ENCODE data around the gene ZNF205. TPM values are rescaled to one million over a fixed set of nuclear protein-coding genes. Genes with fewer than 3 reads are reported as not detected.
A peak's percentile ranks its signal among the peaks of the same experiment; 100 is the strongest.
"Not testable (repeated sequence)": the region's sequence is repeated elsewhere in the genome, so short reads cannot be mapped to it uniquely, and the experiment has no call there.

Gene ZNF205
- total RNA-seq (14.1 TPM), polyA plus RNA-seq (ENCODE audit: insufficient read depth in 1 of 8, insufficient read length in 8 of 8, low replicate concordance in 1 of 8) (10 to 100 TPM; 12.0 to 15.4 (median 13.3) TPM)
- long read RNA-seq, donor 1, partial matches to known transcripts, result 0 of 3 reads
- long read RNA-seq, donor 1, other reads (novel, unspliced or antisense), result 0 of 3 reads
- long read RNA-seq, donor 2, result 0 reads
- long read RNA-seq, donor 3, partial matches to known transcripts, result 0 of 3 reads
- long read RNA-seq, donor 3, other reads (novel, unspliced or antisense), result 0 of 3 reads
- long read RNA-seq, donor 4, partial matches to known transcripts, result 0 of 2 reads
- long read RNA-seq, donor 4, other reads (novel, unspliced or antisense), result 0 of 2 reads
- long read RNA-seq, donor 5, partial matches to known transcripts, result 6 of 11 reads
- long read RNA-seq, donor 5, other reads (novel, unspliced or antisense), result 0 of 11 reads
- long read RNA-seq, donor 6, partial matches to known transcripts, result 5 of 10 reads
- long read RNA-seq, donor 6, other reads (novel, unspliced or antisense), result 0 of 10 reads
- long read RNA-seq, donor 7, partial matches to known transcripts, result 9 of 10 reads
- long read RNA-seq, donor 7, other reads (novel, unspliced or antisense), result 0 of 10 reads
- long read RNA-seq, donor 8, partial matches to known transcripts, result 0 of 1 reads
- long read RNA-seq, donor 8, other reads (novel, unspliced or antisense), result 0 of 1 reads
- long read RNA-seq, donor 9, partial matches to known transcripts, result 0 of 1 reads
- long read RNA-seq, donor 9, other reads (novel, unspliced or antisense), result 0 of 1 reads
- long read RNA-seq, donor 10, partial matches to known transcripts, result 0 of 3 reads
- long read RNA-seq, donor 10, other reads (novel, unspliced or antisense), result 0 of 3 reads
- long read RNA-seq, donor 11, partial matches to known transcripts, result 0 of 2 reads
- long read RNA-seq, donor 11, other reads (novel, unspliced or antisense), result 0 of 2 reads

DNA sequence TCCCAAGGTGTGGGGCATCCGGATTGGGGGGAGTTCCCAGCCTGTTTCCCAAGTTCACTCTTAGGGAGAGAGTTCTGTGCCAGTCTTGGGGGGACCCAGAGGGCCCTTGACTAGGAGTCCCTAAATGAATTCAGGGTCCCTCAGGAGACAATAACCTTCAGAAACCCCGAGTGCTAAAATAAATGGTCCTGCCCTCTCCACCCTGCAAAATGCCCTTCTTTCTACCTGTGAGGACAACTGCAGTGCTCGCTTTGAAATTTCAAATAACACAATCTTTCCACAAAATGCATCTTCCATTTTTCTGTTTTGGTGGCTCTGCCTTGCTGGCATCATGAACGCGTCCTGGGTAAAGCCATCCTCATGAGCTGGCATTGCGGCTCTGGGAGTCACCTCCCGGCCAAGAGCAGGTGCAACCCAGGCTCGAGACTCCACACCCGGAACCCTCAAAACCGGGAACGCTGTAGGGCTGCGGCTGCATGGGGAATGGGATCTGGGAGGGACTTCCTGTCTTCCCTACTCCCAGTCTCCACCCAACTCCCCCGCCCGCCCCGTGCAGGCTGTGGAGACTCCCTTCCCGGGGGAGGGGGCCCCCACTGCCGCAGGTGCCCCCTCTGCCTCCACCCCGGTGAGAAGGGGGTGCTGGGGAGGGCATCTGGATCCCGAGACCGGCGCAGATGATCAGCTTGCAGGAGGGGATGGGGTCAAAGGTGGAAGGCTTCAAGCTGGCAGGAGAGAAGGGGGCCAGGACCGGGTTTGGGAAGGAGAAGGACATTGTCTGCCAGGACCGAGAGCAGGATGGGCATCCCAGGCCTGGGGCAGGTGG lies at the start of gene ZNF205:
Gene ZNF205, plus strand, starts transcription at position 529 of the 823 bp plus-strand sequence. CDS start 845 bp downstream, outside the sequence.
- no peaks in the 10 kb centered on the region for H3K9me3 ChIP-seq (replicated peaks; ENCODE audit: control insufficient read depth, low read depth, low read length)
- peak; percentile 89 for DNase-seq
- no peaks in the 10 kb centered on the region for H3K27me3 ChIP-seq (ENCODE audit: control insufficient read depth, insufficient read depth, low read length)
- H3K27ac ChIP-seq (ENCODE audit: low read length), result peak within 1 kb of the TSS; percentile 82
- peaks cover 29% of the 10 kb centered on the region for H3K4me1 ChIP-seq (ENCODE audit: control insufficient read depth, insufficient read depth, low read length)
- H3K4me3 ChIP-seq (ENCODE audit: low read length), result peak within 1 kb of the TSS; percentile 71
- WGBS (ENCODE audit: insufficient coverage), result 12% methylated on average over 13 of the region's 23 CpGs
- H3K36me3 ChIP-seq (ENCODE audit: control insufficient read depth, insufficient read depth, low read length), result peaks cover 32% of the 10 kb centered on the region

- Histone ChIP-seq H3K27ac (ENCODE audit: low read length) (no peak overlapping the region), H3K9me3 (replicated peaks; ENCODE audit: control insufficient read depth, low read depth, low read length) (no peaks in the 10 kb centered on the region), H3K36me3 (ENCODE audit: control insufficient read depth, insufficient read depth, low read length) (no peaks in the 10 kb centered on the region), H3K4me3 (ENCODE audit: low read length) (no peak overlapping the region), H3K4me1 (ENCODE audit: control insufficient read depth, insufficient read depth, low read length) (peaks cover 44% of the 10 kb centered on the region), H3K27me3 (ENCODE audit: control insufficient read depth, insufficient read depth, low read length) (no peaks in the 10 kb centered on the region)
- no peak for DNase-seq
- 100% methylated on average over 2 of the region's 8 CpGs for WGBS (ENCODE audit: insufficient coverage)
Measured at GRCh38 chr16:3063625-3064386, 48.6 kb upstream of the ZNF205 start.

DNA sequence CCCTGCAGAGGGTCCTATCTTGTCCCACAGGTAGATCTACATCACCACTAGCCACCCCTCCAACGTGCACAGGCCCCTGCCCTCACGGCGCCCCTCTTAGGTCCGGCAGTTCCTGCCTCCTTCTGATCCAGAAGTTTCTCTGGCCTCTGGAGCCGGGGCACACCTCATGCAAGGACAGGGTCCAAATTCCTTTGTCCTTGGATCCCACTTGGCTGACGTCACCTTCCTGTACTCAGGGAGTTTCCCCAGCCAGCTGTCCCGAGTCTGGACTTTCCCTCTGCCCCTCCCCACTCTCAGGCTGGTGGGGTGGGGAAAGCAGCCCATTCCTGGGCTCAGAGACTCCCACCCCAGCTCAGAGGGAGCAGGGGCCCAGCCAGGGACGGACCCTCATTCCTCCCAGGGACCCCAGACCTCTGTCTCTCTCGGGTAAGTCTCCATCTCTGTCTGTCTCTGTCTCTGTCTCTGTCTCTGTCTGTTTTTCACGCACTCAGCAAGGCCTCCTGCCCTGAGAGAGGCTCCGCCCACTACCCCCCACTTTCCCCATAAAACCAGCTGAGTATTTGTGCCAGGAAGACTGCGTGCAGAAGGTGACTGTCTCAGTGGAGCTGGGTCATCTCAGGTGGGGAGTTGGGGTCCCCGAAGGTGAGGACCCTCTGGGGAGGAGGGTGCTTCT lies 47.2 kb upstream of the ZNF205 start, which contains the start of gene IL32:
Gene IL32, plus strand, starts transcription at position 572 of the 673 bp plus-strand sequence. CDS start 172 bp downstream, outside the sequence.
- H3K27ac ChIP-seq (ENCODE audit: low read length), result peak within 1 kb of the TSS; percentile 79
- H3K9me3 ChIP-seq (replicated peaks; ENCODE audit: control insufficient read depth, low read depth, low read length), result no peaks in the 10 kb centered on the region
- H3K4me1 ChIP-seq (ENCODE audit: control insufficient read depth, insufficient read depth, low read length), result peaks cover 35% of the 10 kb centered on the region

GRCh38 chr16:3065742-3066439 lies 46.5 kb upstream of the ZNF205 start:
- Histone ChIP-seq H3K27ac (ENCODE audit: low read length) (peak overlapping the region; percentile 78), H3K36me3 (ENCODE audit: control insufficient read depth, insufficient read depth, low read length) (no peaks in the 10 kb centered on the region), H3K4me3 (ENCODE audit: low read length) (peak overlapping the region; percentile 28), H3K9me3 (replicated peaks; ENCODE audit: control insufficient read depth, low read depth, low read length) (no peaks in the 10 kb centered on the region), H3K4me1 (ENCODE audit: control insufficient read depth, insufficient read depth, low read length) (peaks cover 29% of the 10 kb centered on the region), H3K27me3 (ENCODE audit: control insufficient read depth, insufficient read depth, low read length) (no peaks in the 10 kb centered on the region)
- no peak for DNase-seq
- 67% methylated on average over 18 of the region's 26 CpGs for WGBS (ENCODE audit: insufficient coverage)

More for the DNA sequence above, 47.2 kb upstream of the ZNF205 start, which contains the start of gene IL32:
- Histone ChIP-seq H3K36me3 (ENCODE audit: control insufficient read depth, insufficient read depth, low read length) (no peaks in the 10 kb centered on the region), H3K27me3 (ENCODE audit: control insufficient read depth, insufficient read depth, low read length) (no peaks in the 10 kb centered on the region), H3K4me3 (ENCODE audit: low read length) (peak within 1 kb of the TSS; percentile 28)
- WGBS (ENCODE audit: insufficient coverage), result 28% methylated on average over 7 of the region's 13 CpGs
- DNase-seq, result peak; percentile 96

GRCh38 chr16:3066440-3066748 lies 46.0 kb upstream of the ZNF205 start:
- Histone ChIP-seq H3K36me3 (ENCODE audit: control insufficient read depth, insufficient read depth, low read length) (no peaks in the 10 kb centered on the region), H3K27me3 (ENCODE audit: control insufficient read depth, insufficient read depth, low read length) (no peaks in the 10 kb centered on the region), H3K9me3 (replicated peaks; ENCODE audit: control insufficient read depth, low read depth, low read length) (no peaks in the 10 kb centered on the region), H3K4me3 (ENCODE audit: low read length) (peak overlapping the region; percentile 28), H3K4me1 (ENCODE audit: control insufficient read depth, insufficient read depth, low read length) (peaks cover 27% of the 10 kb centered on the region), H3K27ac (ENCODE audit: low read length) (no peak overlapping the region)
- 79% methylated on average over 6 of the region's 7 CpGs for WGBS (ENCODE audit: insufficient coverage)
- DNase-seq, result no peak

DNA sequence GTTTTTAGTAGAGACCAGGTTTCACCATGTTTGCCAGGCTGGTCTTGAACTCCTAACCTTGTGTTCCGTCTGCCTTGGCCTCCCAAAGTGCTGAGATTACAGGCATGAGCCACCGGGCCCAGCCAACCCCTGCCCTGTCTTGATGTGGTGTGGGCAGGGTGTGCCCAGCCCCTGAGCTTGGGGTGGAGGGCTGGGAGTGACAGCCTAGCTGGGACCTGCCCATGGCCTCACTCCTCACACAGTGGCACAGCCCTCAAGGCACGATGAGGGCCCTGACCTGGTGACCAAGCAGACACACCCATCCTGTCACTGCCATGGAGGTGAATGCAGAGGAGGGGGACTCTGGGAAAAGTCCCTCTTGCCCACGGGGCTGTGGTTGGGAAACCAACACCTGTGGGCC lies 43.9 kb upstream of the ZNF205 start:
- no CpG with 5 or more reads among the region's 4 CpGs for WGBS (ENCODE audit: insufficient coverage)
- no peak overlapping the region for H3K4me3 ChIP-seq (ENCODE audit: low read length)
- no peak for DNase-seq
- no peaks in the 10 kb centered on the region for H3K27me3 ChIP-seq (ENCODE audit: control insufficient read depth, insufficient read depth, low read length)
- H3K36me3 ChIP-seq (ENCODE audit: control insufficient read depth, insufficient read depth, low read length), result no peaks in the 10 kb centered on the region
- peaks cover 27% of the 10 kb centered on the region for H3K4me1 ChIP-seq (ENCODE audit: control insufficient read depth, insufficient read depth, low read length)
- no peaks in the 10 kb centered on the region for H3K9me3 ChIP-seq (replicated peaks; ENCODE audit: control insufficient read depth, low read depth, low read length)
- no peak overlapping the region for H3K27ac ChIP-seq (ENCODE audit: low read length)

DNA sequence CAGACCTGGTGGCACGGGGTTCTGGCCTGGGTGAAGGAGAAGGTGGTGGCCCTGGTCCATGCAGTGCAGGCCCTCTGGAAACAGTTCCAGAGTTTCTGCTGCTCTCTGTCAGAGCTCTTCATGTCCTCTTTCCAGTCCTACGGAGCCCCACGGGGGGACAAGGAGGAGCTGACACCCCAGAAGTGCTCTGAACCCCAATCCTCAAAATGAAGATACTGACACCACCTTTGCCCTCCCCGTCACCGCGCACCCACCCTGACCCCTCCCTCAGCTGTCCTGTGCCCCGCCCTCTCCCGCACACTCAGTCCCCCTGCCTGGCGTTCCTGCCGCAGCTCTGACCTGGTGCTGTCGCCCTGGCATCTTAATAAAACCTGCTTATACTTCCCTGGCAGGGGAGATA lies 43.2 kb upstream of the ZNF205 start:
- not testable (repeated sequence) for DNase-seq; H3K27ac ChIP-seq (ENCODE audit: low read length); H3K36me3 ChIP-seq (ENCODE audit: control insufficient read depth, insufficient read depth, low read length); H3K9me3 ChIP-seq (replicated peaks; ENCODE audit: control insufficient read depth, low read depth, low read length); H3K4me3 ChIP-seq (ENCODE audit: low read length); H3K27me3 ChIP-seq (ENCODE audit: control insufficient read depth, insufficient read depth, low read length)
- 77% methylated on average over 10 of the region's 11 CpGs for WGBS (ENCODE audit: insufficient coverage)
- H3K4me1 ChIP-seq (ENCODE audit: control insufficient read depth, insufficient read depth, low read length), result peaks cover 27% of the 10 kb centered on the region

DNA sequence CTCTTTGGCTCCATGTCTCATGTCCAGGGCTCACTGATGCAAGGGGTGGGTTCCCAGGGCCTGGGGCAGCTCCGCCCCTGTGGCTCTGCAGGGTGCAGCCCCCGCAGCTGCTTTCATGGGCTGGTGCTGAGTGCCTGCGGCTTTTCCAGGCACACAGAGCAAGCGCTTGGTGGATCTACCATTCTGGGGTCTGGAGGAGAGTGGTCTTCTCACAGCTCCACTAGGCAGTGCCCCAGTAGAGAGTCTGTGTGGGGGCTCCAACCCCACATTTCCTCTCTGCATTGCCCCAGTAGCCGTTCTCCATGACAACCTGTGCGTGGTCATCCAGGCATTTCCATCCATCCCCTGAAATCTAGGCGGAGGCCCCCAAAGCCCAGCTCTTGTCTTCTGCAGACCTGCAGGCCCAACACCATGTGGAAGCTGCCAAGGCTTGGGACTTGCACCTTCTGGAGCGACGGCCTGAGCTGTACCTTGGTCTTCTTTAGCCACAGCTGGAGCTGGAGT lies 41.7 kb upstream of the ZNF205 start:
- peaks cover 21% of the 10 kb centered on the region for H3K4me1 ChIP-seq (ENCODE audit: control insufficient read depth, insufficient read depth, low read length)
- H3K27me3 ChIP-seq (ENCODE audit: control insufficient read depth, insufficient read depth, low read length), result no peaks in the 10 kb centered on the region
- no peak overlapping the region for H3K4me3 ChIP-seq (ENCODE audit: low read length)
- no peaks in the 10 kb centered on the region for H3K36me3 ChIP-seq (ENCODE audit: control insufficient read depth, insufficient read depth, low read length)
- no peak for DNase-seq
- WGBS (ENCODE audit: insufficient coverage), result 84% methylated on average over 7 of the region's 9 CpGs
- no peaks in the 10 kb centered on the region for H3K9me3 ChIP-seq (replicated peaks; ENCODE audit: control insufficient read depth, low read depth, low read length)
- no peak overlapping the region for H3K27ac ChIP-seq (ENCODE audit: low read length)
